ENCODE measurements around the gene ANKS1B. TPM values are rescaled to one million over a fixed set of nuclear protein-coding genes. Genes with fewer than 3 reads are reported as not detected.

The ANKS1B gene
- total and polyA plus RNA-seq, 4 donors: 0.03 to 3.4 (median 0.53) TPM

DNA sequence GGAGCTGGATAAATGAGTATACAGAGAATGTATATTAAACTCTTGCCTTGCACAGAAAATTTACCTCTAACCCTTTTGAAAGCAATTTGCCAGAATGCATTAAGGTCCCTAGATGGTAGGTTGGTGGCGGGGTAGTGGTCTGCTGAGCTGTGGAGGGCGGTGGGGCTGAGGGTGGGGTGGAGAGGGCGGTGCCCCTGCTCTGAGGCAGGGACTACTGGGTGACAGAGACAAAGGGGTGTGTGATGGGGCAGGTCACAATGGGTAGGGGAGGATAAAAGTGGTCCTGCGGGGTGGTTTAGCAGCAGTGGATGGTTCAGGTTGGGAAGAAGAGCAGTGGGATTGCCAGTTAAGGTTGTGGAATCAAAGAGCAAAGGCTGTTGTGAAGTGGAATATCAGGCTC is 337.3 kb downstream of the ANKS1B start, which contains the start of gene GARIN6:
GARIN6 (plus strand) TSS at position 301 of the 400 bp plus-strand sequence. CDS start 422 bp downstream, outside the sequence.
- H3K9ac ChIP-seq (ENCODE audit: low read depth in 1 of 2, low read length in 2 of 2): no peak within 1 kb of the TSS
- H3K27ac ChIP-seq (ENCODE audit: low read depth in 1 of 2, low read length in 2 of 2): no peak within 1 kb of the TSS
- no peaks in the 10 kb centered on the region for H3K9me3 ChIP-seq (ENCODE audit: control insufficient read depth in 4 of 4, low read length in 3 of 4)
- DNase-seq (ENCODE audit: low spot score): no peak
- H3K4me3 ChIP-seq (ENCODE audit: low read depth in 1 of 3, low read length in 3 of 3): no peak within 1 kb of the TSS
- H3K36me3 ChIP-seq (ENCODE audit: control insufficient read depth in 4 of 4, insufficient read depth in 3 of 4, low read depth in 1 of 4, low read length in 3 of 4): no peaks in the 10 kb centered on the region
- TF ChIP-seq JUND (IDR thresholded peaks at IDR 0.05): no peak
- TF ChIP-seq, protein P1, sequence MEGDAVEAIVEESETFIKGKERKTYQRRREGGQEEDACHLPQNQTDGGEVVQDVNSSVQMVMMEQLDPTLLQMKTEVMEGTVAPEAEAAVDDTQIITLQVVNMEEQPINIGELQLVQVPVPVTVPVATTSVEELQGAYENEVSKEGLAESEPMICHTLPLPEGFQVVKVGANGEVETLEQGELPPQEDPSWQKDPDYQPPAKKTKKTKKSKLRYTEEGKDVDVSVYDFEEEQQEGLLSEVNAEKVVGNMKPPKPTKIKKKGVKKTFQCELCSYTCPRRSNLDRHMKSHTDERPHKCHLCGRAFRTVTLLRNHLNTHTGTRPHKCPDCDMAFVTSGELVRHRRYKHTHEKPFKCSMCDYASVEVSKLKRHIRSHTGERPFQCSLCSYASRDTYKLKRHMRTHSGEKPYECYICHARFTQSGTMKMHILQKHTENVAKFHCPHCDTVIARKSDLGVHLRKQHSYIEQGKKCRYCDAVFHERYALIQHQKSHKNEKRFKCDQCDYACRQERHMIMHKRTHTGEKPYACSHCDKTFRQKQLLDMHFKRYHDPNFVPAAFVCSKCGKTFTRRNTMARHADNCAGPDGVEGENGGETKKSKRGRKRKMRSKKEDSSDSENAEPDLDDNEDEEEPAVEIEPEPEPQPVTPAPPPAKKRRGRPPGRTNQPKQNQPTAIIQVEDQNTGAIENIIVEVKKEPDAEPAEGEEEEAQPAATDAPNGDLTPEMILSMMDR (IDR thresholded peaks at IDR 0.05; ENCODE audit: low read depth, low read length, missing input control): no peak
- TF ChIP-seq GABPA (IDR thresholded peaks at IDR 0.05 in 1 of 2, conservative IDR thresholded peaks at IDR 0.05 in 1 of 2): no peak
- TF ChIP-seq, protein P2, sequence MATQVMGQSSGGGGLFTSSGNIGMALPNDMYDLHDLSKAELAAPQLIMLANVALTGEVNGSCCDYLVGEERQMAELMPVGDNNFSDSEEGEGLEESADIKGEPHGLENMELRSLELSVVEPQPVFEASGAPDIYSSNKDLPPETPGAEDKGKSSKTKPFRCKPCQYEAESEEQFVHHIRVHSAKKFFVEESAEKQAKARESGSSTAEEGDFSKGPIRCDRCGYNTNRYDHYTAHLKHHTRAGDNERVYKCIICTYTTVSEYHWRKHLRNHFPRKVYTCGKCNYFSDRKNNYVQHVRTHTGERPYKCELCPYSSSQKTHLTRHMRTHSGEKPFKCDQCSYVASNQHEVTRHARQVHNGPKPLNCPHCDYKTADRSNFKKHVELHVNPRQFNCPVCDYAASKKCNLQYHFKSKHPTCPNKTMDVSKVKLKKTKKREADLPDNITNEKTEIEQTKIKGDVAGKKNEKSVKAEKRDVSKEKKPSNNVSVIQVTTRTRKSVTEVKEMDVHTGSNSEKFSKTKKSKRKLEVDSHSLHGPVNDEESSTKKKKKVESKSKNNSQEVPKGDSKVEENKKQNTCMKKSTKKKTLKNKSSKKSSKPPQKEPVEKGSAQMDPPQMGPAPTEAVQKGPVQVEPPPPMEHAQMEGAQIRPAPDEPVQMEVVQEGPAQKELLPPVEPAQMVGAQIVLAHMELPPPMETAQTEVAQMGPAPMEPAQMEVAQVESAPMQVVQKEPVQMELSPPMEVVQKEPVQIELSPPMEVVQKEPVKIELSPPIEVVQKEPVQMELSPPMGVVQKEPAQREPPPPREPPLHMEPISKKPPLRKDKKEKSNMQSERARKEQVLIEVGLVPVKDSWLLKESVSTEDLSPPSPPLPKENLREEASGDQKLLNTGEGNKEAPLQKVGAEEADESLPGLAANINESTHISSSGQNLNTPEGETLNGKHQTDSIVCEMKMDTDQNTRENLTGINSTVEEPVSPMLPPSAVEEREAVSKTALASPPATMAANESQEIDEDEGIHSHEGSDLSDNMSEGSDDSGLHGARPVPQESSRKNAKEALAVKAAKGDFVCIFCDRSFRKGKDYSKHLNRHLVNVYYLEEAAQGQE (IDR thresholded peaks at IDR 0.05): no peak
- no peak for TF ChIP-seq HNF4A (conservative IDR thresholded peaks at IDR 0.05)
- TF ChIP-seq, protein P3, sequence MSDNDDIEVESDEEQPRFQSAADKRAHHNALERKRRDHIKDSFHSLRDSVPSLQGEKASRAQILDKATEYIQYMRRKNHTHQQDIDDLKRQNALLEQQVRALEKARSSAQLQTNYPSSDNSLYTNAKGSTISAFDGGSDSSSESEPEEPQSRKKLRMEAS (IDR thresholded peaks at IDR 0.05): no peak
- no peak for TF ChIP-seq RAD21 (IDR thresholded peaks at IDR 0.05)
- TF ChIP-seq YY1 (IDR thresholded peaks at IDR 0.05): no peak
- no peak for TF ChIP-seq EGR1 (IDR thresholded peaks at IDR 0.05; ENCODE audit: low read depth in 2 of 2)
- TF ChIP-seq SP1 (IDR thresholded peaks at IDR 0.05): no peak
- TF ChIP-seq RXRA (IDR thresholded peaks at IDR 0.05): no peak
- TF ChIP-seq TAF1 (conservative IDR thresholded peaks at IDR 0.05): no peak
- TF ChIP-seq, protein P4, sequence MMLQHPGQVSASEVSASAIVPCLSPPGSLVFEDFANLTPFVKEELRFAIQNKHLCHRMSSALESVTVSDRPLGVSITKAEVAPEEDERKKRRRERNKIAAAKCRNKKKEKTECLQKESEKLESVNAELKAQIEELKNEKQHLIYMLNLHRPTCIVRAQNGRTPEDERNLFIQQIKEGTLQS (IDR thresholded peaks at IDR 0.05): no peak
- no peaks in the 10 kb centered on the region for H3K27me3 ChIP-seq (ENCODE audit: control insufficient read depth in 4 of 4, insufficient read depth in 4 of 4, low read length in 3 of 4)
- 82% methylated on average over 4 of the region's 4 CpGs for WGBS
- H3K4me1 ChIP-seq (ENCODE audit: control insufficient read depth in 4 of 4, insufficient read depth in 4 of 4, low read length in 3 of 4): no peaks in the 10 kb centered on the region

DNA sequence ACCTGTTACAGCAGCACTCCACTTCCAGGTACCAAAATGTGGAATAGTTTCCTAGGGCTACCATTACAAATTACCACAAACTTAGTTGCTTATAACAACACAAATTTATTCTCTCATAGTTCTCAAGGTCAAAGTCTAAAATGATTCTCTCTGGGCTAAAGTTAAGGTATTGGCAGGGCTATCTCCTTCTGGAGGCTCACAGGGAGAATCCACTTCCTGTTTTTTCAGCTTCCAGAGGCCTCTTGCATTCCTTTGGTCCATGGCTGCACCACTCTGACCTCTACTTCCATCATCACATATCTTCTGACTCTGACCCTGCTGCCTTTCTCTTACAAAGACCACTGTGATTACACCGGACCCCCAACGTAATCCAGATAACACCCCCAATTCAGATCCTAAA is 340.1 kb downstream of the ANKS1B start:
- H3K27ac ChIP-seq (ENCODE audit: low read depth in 1 of 2, low read length in 2 of 2): no peak overlapping the region
- no peaks in the 10 kb centered on the region for H3K4me1 ChIP-seq (ENCODE audit: control insufficient read depth in 4 of 4, insufficient read depth in 4 of 4, low read length in 3 of 4)
- no peaks in the 10 kb centered on the region for H3K9me3 ChIP-seq (ENCODE audit: control insufficient read depth in 4 of 4, low read length in 3 of 4)
- no peak for DNase-seq (ENCODE audit: low spot score)
- H3K9ac ChIP-seq (ENCODE audit: low read depth in 1 of 2, low read length in 2 of 2): no peak overlapping the region
- 74% methylated on average over 2 of the region's 2 CpGs for WGBS
- H3K36me3 ChIP-seq (ENCODE audit: control insufficient read depth in 4 of 4, insufficient read depth in 3 of 4, low read depth in 1 of 4, low read length in 3 of 4): no peaks in the 10 kb centered on the region
- H3K27me3 ChIP-seq (ENCODE audit: control insufficient read depth in 4 of 4, insufficient read depth in 4 of 4, low read length in 3 of 4): no peaks in the 10 kb centered on the region
- TF ChIP-seq, protein P3 (IDR thresholded peaks at IDR 0.05): no peak
- TF ChIP-seq, protein P5, sequence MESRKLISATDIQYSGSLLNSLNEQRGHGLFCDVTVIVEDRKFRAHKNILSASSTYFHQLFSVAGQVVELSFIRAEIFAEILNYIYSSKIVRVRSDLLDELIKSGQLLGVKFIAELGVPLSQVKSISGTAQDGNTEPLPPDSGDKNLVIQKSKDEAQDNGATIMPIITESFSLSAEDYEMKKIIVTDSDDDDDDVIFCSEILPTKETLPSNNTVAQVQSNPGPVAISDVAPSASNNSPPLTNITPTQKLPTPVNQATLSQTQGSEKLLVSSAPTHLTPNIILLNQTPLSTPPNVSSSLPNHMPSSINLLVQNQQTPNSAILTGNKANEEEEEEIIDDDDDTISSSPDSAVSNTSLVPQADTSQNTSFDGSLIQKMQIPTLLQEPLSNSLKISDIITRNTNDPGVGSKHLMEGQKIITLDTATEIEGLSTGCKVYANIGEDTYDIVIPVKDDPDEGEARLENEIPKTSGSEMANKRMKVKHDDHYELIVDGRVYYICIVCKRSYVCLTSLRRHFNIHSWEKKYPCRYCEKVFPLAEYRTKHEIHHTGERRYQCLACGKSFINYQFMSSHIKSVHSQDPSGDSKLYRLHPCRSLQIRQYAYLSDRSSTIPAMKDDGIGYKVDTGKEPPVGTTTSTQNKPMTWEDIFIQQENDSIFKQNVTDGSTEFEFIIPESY (IDR thresholded peaks at IDR 0.05): no peak
- TF ChIP-seq FOXA1 (IDR thresholded peaks at IDR 0.05): no peak
- TF ChIP-seq, protein P2 (IDR thresholded peaks at IDR 0.05): no peak
- no peak for TF ChIP-seq YY1 (IDR thresholded peaks at IDR 0.05)
- no peak overlapping the region for H3K4me3 ChIP-seq (ENCODE audit: low read depth in 1 of 3, low read length in 3 of 3)
